A549 (cell line): ENCODE data around the gene THRA. TPM values are rescaled to one million over a fixed set of nuclear protein-coding genes. Genes with fewer than 3 reads are reported as not detected.

Experiments used
- ATAC-seq, 2 experiments: fragments of 200-7000 bp in 1 of 2; fragments of >200 bp in 1 of 2; cut with Nextera tagmentation in 1 of 2; cut with Tn5 transposase in 1 of 2; 3 replicates each; pipeline versions ENCODE4 v1.8.0 to v1.9.1; 2018 to 2020; ENCODE audit warnings: mild to moderate bottlenecking in 1 of 2, moderate library complexity in 1 of 2
- CTCF ChIA-PET: fragments of 300-600 bp; sonication (Branson Sonifier 250); formaldehyde crosslinking; extraction: SDS; loops from one replicate; lab custom pipeline; 2021; ENCODE audit warnings: antibody characterized with exemption, inconsistent platforms; lab: Yijun Ruan, JAX
- POLR2A ChIA-PET: fragments of 350-600 bp; formaldehyde crosslinking; extraction: SDS; loops from one replicate; lab custom pipeline; 2021; ENCODE audit warnings: antibody characterized with exemption, inconsistent platforms; lab: Yijun Ruan, JAX
- DNase-seq, 2 experiments: peaks; one replicate each; pipeline versions ENCODE4 v3.0.0 to v3.0.0-alpha.2; 2011 to 2016; ENCODE audit warnings: low read depth in 1 of 2, low spot score in 1 of 2
- FAIRE-seq: peaks from 2 replicates; lab custom pipeline; 2011; peaks lifted over from hg19 to GRCh38; lab: Jason Lieb, UNC
- H3K27ac ChIP-seq, 2 experiments: fragments of >200 bp; sonication (Bioruptor Twin); formaldehyde crosslinking; 3 replicates each; pipeline ENCODE4 v1.5.1; 2016 to 2017
- H3K4me1 ChIP-seq: fragments of >200 bp; sonication (Bioruptor Twin); formaldehyde crosslinking; 3 replicates; pipeline ENCODE4 v1.6.1; 2016
- H3K4me2 ChIP-seq: fragments of >200 bp; sonication (Bioruptor Twin); formaldehyde crosslinking; 3 replicates; pipeline ENCODE4 v1.6.1; 2016
- H3K4me3 ChIP-seq: fragments of >200 bp; sonication (Bioruptor Twin); formaldehyde crosslinking; 3 replicates; pipeline ENCODE4 v1.5.1; 2016
- H3K9me3 ChIP-seq: fragments of >200 bp; sonication (Bioruptor Twin); formaldehyde crosslinking; 3 replicates; pipeline ENCODE4 v1.6.1; 2016
- BHLHE40 ChIP-seq: IDR thresholded peaks from 2 replicates; pipeline ENCODE4 v1.6.1; 2012; ENCODE audit warnings: low read depth, low read length, inconsistent platforms
- CEBPB ChIP-seq, 2 experiments: fragments of >200 bp in 1 of 2; sonication (Bioruptor Twin) in 1 of 2; formaldehyde crosslinking in 1 of 2; IDR thresholded peaks; 2 replicates each; pipeline ENCODE4 v1.6.1; 2012 to 2016
- EP300 ChIP-seq, 2 experiments: fragments of >200 bp; sonication (Bioruptor Twin); formaldehyde crosslinking; IDR thresholded peaks; 2 replicates in 1 of 2; 3 replicates in 1 of 2; pipeline ENCODE4 v1.6.1; 2016 to 2017
- FOSL2 ChIP-seq, 2 experiments: fragments of 450-650 bp in 1 of 2; fragments of >200 bp in 1 of 2; sonication (Bioruptor Twin) in 1 of 2; formaldehyde crosslinking; IDR thresholded peaks; 2 replicates each; pipeline versions ENCODE4 v1.5.0 to v1.6.1; 2016 to 2020; ENCODE audit warnings: mild to moderate bottlenecking in 1 of 2, moderate library complexity in 1 of 2
- FOXS1 ChIP-seq: fragments of 250-450 bp; sonication (Bioruptor Pico); IDR thresholded peaks from 2 replicates; pipeline ENCODE4 v1.5.0; 2020; ENCODE audit warnings: mild to moderate bottlenecking, moderate library complexity
- HDAC2 ChIP-seq: fragments of 200-600 bp; sonication (generic); IDR thresholded peaks from 2 replicates; pipeline ENCODE4 v1.6.1; 2016
- HEYL ChIP-seq: fragments of 250-450 bp; sonication (Bioruptor Pico); IDR thresholded peaks from 2 replicates; pipeline ENCODE4 v1.8.0; 2021; ENCODE audit warnings: mild to moderate bottlenecking, moderate library complexity
- HOXA7 ChIP-seq: fragments of 250-450 bp; sonication (Bioruptor Pico); IDR thresholded peaks from 2 replicates; pipeline ENCODE4 v1.5.0; 2020; ENCODE audit warnings: mild to moderate bottlenecking, moderate library complexity
- HOXB5 ChIP-seq: fragments of 250-450 bp; sonication (Bioruptor Pico); IDR thresholded peaks from 2 replicates; pipeline ENCODE4 v1.5.0; 2020; ENCODE audit warnings: mild to moderate bottlenecking, moderate library complexity
- KDM5A ChIP-seq: fragments of 200-600 bp; sonication (generic); IDR thresholded peaks from 2 replicates; pipeline ENCODE4 v1.6.1; 2016; ENCODE audit warnings: antibody characterized with exemption, mild to moderate bottlenecking
- MAFK ChIP-seq: fragments of 450-650 bp; IDR thresholded peaks from 2 replicates; pipeline ENCODE4 v1.6.1; 2014; ENCODE audit not compliant: partially characterized antibody
- RAD21 ChIP-seq, 2 experiments: fragments of >200 bp in 1 of 2; sonication (Bioruptor Twin) in 1 of 2; formaldehyde crosslinking in 1 of 2; IDR thresholded peaks in 1 of 2; conservative IDR thresholded peaks in 1 of 2; 2 replicates in 1 of 2; 3 replicates in 1 of 2; pipeline ENCODE4 v1.6.1; 2012 to 2018; ENCODE audit warnings: inconsistent platforms in 1 of 2
- TFCP2L1 ChIP-seq: fragments of 250-450 bp; sonication (Bioruptor Pico); IDR thresholded peaks from 2 replicates; pipeline ENCODE4 v1.5.0; 2021; ENCODE audit warnings: mild to moderate bottlenecking
- ZNF302 ChIP-seq: fragments of 250-450 bp; sonication (Bioruptor Pico); IDR thresholded peaks from 2 replicates; pipeline ENCODE4 v1.9.0; 2021; ENCODE audit warnings: inconsistent platforms, mild to moderate bottlenecking, moderate library complexity
- WGBS: methylation state at CpG from one replicate; pipeline ENCODE4 v1.1.6; 2017; ENCODE audit errors: missing lambda C conversion rate; 5-methylcytosine and 5-hydroxymethylcytosine counted together
- polyA plus RNA-seq, 4 experiments: library from polyadenylated mRNA; depleted of rRNA in 3 of 4; stranded (reverse); fragments of >200 nt; fragmentation: RNase III in 1 of 4; extraction: RNeasy Plus Mini Kit Qiagen cat#74134 plus additional on column Dnase treatment in 1 of 4; gene quantifications; 2 replicates in 3 of 4; 3 replicates in 1 of 4; pipeline ENCODE4 v1.2.3, GENCODE V29; 2011 to 2017
- TF ChIP-seq, protein P1 (sequence below): IDR thresholded peaks from 2 replicates; pipeline ENCODE4 v1.6.1; 2012; ENCODE audit warnings: low read depth, borderline replicate concordance
- TF ChIP-seq, protein P2 (sequence below): fragments of >200 bp; sonication (Bioruptor Twin); formaldehyde crosslinking; IDR thresholded peaks from 2 replicates; pipeline ENCODE4 v1.6.1; 2016
- TF ChIP-seq, protein P3 (sequence below): fragments of >200 bp; sonication (Bioruptor Twin); formaldehyde crosslinking; IDR thresholded peaks from 3 replicates; pipeline ENCODE4 v1.5.1; 2016
- TF ChIP-seq, protein P4 (sequence below): fragments of >200 bp; sonication (Bioruptor Twin); formaldehyde crosslinking; IDR thresholded peaks from 3 replicates; pipeline ENCODE4 v1.6.1; 2016
- TF ChIP-seq, protein P5 (sequence below): IDR thresholded peaks from 2 replicates; pipeline ENCODE4 v1.6.1; 2012
- TF ChIP-seq, protein P6 (sequence below): fragments of 250-450 bp; sonication (Bioruptor Pico); IDR thresholded peaks from 2 replicates; pipeline ENCODE4 v1.5.0; 2021; ENCODE audit warnings: mild to moderate bottlenecking, moderate library complexity, borderline replicate concordance
- TF ChIP-seq, protein P7 (sequence below): fragments of 250-450 bp; sonication (Bioruptor Pico); IDR thresholded peaks from 2 replicates; pipeline ENCODE4 v1.5.0; 2020; ENCODE audit warnings: low read depth, mild to moderate bottlenecking, moderate library complexity
- TF ChIP-seq, protein P8 (sequence below): IDR thresholded peaks from 2 replicates; pipeline ENCODE4 v1.6.1; 2012

THRA gene
- polyA plus RNA-seq, 2 of the 4 experiments (the other 2 are of a cell fraction) = 20.1 to 22.5 TPM

DNA sequence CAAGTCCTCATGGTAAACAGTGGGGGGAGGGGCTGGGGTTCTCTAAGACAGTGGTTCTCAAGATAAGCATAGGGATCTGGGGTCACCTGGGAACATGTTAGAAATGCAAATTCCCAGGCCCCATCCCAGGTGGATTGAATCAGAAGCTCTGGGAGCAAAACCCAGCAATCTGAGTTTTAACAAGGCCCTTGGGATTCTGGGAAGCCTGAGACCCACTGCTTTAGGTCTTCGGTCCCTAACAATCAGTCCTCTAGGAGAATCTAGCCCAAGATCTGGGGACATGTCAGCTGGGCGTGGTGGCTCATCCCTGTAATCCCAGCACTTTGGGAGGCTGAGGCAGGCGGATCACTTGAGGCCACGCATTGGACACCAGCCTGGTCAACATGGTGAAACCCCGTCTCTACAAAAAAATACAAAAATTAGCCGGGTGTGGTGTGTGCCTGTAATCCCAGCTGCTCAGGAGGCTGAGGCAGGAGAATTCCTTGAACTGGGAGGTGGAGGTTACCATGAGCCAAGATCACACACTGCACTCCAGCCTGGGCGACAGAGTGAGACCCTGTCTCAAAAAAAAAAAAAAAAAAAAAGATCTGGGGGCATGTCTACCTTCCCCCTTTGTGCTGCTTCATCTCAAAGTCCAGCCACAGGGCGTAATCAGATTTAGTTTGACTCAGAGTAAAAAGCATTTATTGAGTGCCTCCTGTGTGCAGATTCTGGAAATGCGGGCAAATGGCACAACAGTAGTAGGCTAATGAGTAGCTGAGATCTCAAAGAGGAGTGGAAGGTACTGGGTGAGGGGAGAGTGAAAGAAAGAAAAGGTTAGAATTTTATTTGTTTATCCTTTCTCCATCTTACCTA, 46.4 kb downstream of the THRA start:
- 93% methylated on average over 9 of the region's 9 CpGs for WGBS
- H3K27ac ChIP-seq = peak overlapping the region in 1 of 2 experiments; percentile 93; a peak in 2 of 6 replicates
- DNase-seq = no peak
- ChIA-PET CTCF (interaction anchor here (0.7 to 9.4 kb wide), 15 partner anchors 9 to 169 kb away, joined by 3 to 228 read pairs (median 77); partner anchors contain the start of genes CASC3, CSF3, MED24 and NR1D1), POLR2A (interaction anchor here (1.4 to 7.9 kb wide), 2 partner anchors 9 to 34 kb away, joined by 3 to 173 read pairs; partner anchors contain the start of gene NR1D1)
- peaks cover 62% of the 10 kb centered on the region for H3K4me1 ChIP-seq
- FAIRE-seq = no peak
- ATAC-seq = no peak
- H3K4me2 ChIP-seq = no peak overlapping the region
- no peaks in the 10 kb centered on the region for H3K9me3 ChIP-seq
- H3K4me3 ChIP-seq = no peak overlapping the region
- no peak for TF ChIP-seq FOXS1 (CRISPR knock-in tag)
- TF ChIP-seq CEBPB (IDR thresholded peaks at IDR 0.05) = no peak
- no peak for TF ChIP-seq MAFK
- TF ChIP-seq, protein P1, sequence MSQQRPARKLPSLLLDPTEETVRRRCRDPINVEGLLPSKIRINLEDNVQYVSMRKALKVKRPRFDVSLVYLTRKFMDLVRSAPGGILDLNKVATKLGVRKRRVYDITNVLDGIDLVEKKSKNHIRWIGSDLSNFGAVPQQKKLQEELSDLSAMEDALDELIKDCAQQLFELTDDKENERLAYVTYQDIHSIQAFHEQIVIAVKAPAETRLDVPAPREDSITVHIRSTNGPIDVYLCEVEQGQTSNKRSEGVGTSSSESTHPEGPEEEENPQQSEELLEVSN = no peak
- no peak for TF ChIP-seq BHLHE40
- TF ChIP-seq, protein P2, sequence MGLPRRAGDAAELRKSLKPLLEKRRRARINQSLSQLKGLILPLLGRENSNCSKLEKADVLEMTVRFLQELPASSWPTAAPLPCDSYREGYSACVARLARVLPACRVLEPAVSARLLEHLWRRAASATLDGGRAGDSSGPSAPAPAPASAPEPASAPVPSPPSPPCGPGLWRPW = no peak
- TF ChIP-seq ZNF302 (CRISPR knock-in tag) = no peak
- no peak for TF ChIP-seq FOSL2 (IDR thresholded peaks at IDR 0.05)
- no peak for TF ChIP-seq FOSL2 (CRISPR knock-in tag; IDR thresholded peaks at IDR 0.05)
- TF ChIP-seq TFCP2L1 (CRISPR knock-in tag) = no peak
- TF ChIP-seq, protein P3, sequence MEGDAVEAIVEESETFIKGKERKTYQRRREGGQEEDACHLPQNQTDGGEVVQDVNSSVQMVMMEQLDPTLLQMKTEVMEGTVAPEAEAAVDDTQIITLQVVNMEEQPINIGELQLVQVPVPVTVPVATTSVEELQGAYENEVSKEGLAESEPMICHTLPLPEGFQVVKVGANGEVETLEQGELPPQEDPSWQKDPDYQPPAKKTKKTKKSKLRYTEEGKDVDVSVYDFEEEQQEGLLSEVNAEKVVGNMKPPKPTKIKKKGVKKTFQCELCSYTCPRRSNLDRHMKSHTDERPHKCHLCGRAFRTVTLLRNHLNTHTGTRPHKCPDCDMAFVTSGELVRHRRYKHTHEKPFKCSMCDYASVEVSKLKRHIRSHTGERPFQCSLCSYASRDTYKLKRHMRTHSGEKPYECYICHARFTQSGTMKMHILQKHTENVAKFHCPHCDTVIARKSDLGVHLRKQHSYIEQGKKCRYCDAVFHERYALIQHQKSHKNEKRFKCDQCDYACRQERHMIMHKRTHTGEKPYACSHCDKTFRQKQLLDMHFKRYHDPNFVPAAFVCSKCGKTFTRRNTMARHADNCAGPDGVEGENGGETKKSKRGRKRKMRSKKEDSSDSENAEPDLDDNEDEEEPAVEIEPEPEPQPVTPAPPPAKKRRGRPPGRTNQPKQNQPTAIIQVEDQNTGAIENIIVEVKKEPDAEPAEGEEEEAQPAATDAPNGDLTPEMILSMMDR = 0 out of 3 replicates have a peak, but pooled peaks have one; percentile 16
- TF ChIP-seq RAD21 (conservative IDR thresholded peaks at IDR 0.05 in 1 of 2, IDR thresholded peaks at IDR 0.05 in 1 of 2) = peak in 1 of 2 experiments; percentile 33; a peak in 2 of 5 replicates
- TF ChIP-seq, protein P4, sequence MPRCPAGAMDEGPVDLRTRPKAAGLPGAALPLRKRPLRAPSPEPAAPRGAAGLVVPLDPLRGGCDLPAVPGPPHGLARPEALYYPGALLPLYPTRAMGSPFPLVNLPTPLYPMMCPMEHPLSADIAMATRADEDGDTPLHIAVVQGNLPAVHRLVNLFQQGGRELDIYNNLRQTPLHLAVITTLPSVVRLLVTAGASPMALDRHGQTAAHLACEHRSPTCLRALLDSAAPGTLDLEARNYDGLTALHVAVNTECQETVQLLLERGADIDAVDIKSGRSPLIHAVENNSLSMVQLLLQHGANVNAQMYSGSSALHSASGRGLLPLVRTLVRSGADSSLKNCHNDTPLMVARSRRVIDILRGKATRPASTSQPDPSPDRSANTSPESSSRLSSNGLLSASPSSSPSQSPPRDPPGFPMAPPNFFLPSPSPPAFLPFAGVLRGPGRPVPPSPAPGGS = no peak
- TF ChIP-seq, protein P5, sequence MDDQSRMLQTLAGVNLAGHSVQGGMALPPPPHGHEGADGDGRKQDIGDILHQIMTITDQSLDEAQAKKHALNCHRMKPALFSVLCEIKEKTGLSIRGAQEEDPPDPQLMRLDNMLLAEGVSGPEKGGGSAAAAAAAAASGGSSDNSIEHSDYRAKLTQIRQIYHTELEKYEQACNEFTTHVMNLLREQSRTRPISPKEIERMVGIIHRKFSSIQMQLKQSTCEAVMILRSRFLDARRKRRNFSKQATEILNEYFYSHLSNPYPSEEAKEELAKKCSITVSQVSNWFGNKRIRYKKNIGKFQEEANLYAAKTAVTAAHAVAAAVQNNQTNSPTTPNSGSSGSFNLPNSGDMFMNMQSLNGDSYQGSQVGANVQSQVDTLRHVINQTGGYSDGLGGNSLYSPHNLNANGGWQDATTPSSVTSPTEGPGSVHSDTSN = no peak
- TF ChIP-seq, all 56 proteins: peak for 2

DNA sequence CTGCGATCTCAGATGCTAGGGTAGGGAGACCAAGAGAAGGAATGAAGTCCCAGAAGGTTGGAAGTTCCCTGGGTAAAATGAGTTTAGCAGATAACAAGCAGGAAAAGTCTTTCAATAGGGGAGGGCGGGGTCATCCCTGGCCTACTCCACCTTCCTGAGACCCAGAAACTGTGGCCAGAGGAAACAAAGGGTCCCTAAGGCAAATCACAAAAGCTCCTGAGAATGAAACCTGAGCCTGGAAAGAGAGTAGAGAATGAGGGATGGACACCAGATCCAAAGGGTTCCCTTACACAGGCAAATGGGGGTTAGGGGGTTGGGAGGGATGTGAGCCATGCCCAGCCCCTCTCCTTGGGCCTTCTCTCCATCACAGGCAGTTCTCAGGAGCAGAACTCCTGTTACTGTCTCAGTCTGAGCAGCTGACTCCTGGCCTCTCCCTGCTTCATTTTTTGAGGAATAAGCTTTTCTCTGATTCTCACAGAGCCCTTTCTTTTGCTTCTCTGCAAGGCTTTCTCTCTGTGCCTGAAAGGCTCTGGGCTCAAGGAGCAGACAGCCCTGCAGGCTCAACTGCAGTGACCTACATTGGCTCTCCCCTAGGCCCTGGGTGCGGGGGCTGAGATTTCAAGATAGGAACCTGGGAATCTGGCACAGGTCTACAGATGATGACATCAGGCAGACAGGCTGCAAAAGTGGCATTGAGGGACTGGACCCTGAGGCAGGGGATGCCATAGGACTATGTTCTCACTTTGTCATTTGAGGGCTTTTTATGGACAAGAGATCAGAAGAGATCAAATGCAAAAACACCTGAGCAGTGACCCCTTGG, 47.5 kb downstream of the THRA start:
- H3K4me2 ChIP-seq = peak overlapping the region; percentile 87
- no peak for FAIRE-seq
- TF ChIP-seq CEBPB (IDR thresholded peaks at IDR 0.05) (no peak), TFCP2L1 (CRISPR knock-in tag) (no peak), EP300 (IDR thresholded peaks at IDR 0.05) (no peak), HOXA7 (no peak), HOXB5 (CRISPR knock-in tag) (no peak), HDAC2 (no peak), KDM5A (no peak), HEYL (CRISPR knock-in tag) (no peak)
- TF ChIP-seq, protein P6, sequence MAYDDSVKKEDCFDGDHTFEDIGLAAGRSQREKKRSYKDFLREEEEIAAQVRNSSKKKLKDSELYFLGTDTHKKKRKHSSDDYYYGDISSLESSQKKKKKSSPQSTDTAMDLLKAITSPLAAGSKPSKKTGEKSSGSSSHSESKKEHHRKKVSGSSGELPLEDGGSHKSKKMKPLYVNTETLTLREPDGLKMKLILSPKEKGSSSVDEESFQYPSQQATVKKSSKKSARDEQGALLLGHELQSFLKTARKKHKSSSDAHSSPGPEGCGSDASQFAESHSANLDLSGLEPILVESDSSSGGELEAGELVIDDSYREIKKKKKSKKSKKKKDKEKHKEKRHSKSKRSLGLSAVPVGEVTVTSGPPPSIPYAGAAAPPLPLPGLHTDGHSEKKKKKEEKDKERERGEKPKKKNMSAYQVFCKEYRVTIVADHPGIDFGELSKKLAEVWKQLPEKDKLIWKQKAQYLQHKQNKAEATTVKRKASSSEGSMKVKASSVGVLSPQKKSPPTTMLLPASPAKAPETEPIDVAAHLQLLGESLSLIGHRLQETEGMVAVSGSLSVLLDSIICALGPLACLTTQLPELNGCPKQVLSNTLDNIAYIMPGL (CRISPR knock-in tag) = no peak
- TF ChIP-seq, protein P7, sequence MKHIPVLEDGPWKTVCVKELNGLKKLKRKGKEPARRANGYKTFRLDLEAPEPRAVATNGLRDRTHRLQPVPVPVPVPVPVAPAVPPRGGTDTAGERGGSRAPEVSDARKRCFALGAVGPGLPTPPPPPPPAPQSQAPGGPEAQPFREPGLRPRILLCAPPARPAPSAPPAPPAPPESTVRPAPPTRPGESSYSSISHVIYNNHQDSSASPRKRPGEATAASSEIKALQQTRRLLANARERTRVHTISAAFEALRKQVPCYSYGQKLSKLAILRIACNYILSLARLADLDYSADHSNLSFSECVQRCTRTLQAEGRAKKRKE (CRISPR knock-in tag) = no peak
- TF ChIP-seq, protein P4 = no peak
- TF ChIP-seq, protein P8, sequence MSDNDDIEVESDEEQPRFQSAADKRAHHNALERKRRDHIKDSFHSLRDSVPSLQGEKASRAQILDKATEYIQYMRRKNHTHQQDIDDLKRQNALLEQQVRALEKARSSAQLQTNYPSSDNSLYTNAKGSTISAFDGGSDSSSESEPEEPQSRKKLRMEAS = no peak

More for the DNA sequence above, 47.5 kb downstream of the THRA start:
- 80% methylated on average over 3 of the region's 3 CpGs for WGBS
- no peak overlapping the region for H3K4me3 ChIP-seq
- no peaks in the 10 kb centered on the region for H3K9me3 ChIP-seq
- H3K4me1 ChIP-seq = peaks cover 60% of the 10 kb centered on the region
- CTCF ChIA-PET = interaction anchor here (0.9 to 9.4 kb wide), 26 partner anchors 10 to 245 kb away, joined by 3 to 228 read pairs (median 31); partner anchors contain the start of genes CASC3, CSF3, MED24 and MSL1
- DNase-seq = no peak
- peak overlapping the region; percentile 67 to 93 for H3K27ac ChIP-seq
- POLR2A ChIA-PET = interaction anchor here (1.7 to 7.9 kb wide), 2 partner anchors 10 to 82 kb away, joined by 3 to 173 read pairs; partner anchors contain the start of gene NR1D1
- ATAC-seq = no peak
